T47D (cell line): Measurements from ENCODE around the gene KLHL20.
A peak's percentile ranks its signal among the peaks of the same experiment; 100 is the strongest.
"Not testable (repeated sequence)": the region's sequence is repeated elsewhere in the genome, so short reads cannot be mapped to it uniquely, and the experiment has no call there.

ENCODE experiments used
- DNase-seq, 2 experiments: peaks; one replicate each; pipeline versions ENCODE4 v3.0.0 to v3.0.0-alpha.2; 2011 to 2012; ENCODE audit warnings: low read depth in 1 of 2, low spot score in 1 of 2
- JUND ChIP-seq: IDR thresholded peaks from 2 replicates; pipeline ENCODE4 v1.6.1; 2012; ENCODE audit warnings: low read depth
- in situ Hi-C: cut with HindIII; loops from 2 replicates; pipeline ENCODE4 v1.10.0; 2016; ENCODE audit warnings: low sequenced_read_pairs, low pct_unique_long_range_greater_than_20kb

Gene KLHL20

DNA sequence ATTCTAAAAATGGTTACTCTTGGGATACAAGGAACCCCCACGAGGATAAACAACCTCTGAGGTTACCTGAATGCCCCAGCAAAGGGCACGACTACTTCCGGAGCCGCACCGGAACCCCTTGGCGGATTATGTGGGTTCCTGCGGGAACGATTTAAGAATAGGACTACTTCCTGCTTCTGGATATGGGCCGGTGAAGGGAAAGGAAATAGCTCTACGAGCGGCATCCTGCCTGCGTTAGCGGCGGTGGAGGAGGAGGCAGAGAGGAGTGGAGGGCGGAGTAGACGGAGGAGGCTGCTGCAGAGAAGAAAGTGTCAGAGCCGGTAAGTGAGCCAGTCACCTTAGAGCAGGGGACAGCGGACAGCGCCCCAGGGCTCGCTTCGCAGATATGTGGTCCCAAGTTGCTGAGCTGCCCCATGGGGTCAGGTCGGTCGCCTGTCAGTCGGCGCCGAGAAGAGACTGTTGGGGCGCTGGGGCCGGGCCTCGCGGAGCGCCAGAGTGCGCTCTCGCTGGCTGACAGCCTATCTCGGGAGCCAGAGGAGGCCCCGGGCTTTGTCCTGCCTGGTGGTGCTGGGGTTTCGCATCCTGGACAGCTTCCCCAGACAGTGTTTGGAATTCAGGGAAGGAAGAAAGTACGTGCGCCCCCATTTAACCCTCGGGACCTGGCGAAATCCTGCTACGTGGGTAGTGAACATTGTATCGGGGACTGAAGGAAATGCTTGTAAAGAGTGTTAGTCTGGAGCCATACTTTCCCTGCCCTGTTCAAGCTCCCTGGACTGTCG lies at the start of gene KLHL20:
TSS of gene KLHL20 (plus strand) at position 223 of the 779 bp plus-strand sequence. CDS start 1,063 bp downstream, outside the sequence.
- TF ChIP-seq JUND = no peak
- DNase-seq = peak; percentile 80 to 96
- in situ Hi-C loops = no loop called here

DNA sequence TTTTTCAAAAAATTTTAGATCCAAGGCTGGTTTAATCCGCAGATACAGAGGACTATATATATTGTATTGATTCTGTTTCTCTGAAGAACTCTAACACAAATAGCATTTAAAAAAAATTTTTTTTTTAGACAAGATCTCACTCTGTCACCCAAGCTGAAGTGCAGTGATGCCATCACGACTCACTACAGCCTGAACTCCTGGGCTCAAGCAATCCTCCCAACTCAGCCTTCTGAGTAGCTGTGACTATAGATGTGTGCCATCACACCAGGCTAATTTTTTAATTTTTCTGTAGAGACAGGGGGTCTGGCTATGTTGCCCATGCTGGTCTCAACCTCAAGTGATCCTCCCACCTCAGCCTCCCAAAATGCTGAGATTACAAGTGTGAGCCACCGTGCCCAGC lies 48.1 kb upstream of the KLHL20 start:
- no peak for DNase-seq
- no peak for TF ChIP-seq JUND
- in situ Hi-C loops = no loop called here

- in situ Hi-C loops = no loop called here
- no peak for DNase-seq
- no peak for TF ChIP-seq JUND
Measured at GRCh38 chr1:173669491-173669941, 45.3 kb upstream of the KLHL20 start, which contains the start of gene ANKRD45. ANKRD45 (minus strand) TSS chr1:173669851; CDS start chr1:173659418, 10,433 bp downstream.

DNA sequence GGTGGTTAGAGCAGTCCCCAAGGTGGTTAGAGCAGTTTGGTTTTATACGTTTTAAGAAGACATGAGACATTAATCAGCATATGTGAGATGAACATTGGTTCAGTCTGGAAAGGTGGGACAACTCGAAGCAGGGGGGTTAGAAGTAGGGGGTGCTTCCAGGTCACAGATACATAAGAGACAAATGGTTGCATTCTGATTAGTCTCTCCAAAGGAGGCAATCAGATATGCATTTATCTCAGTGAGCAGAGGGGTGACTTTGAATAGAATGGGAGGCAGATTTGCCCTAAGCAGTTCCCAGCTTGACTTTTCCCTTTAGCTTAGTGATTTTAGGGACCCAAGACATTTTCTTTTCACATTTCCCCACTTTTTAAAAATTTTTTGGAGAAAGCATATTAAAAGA lies 40.3 kb upstream of the KLHL20 start:
- in situ Hi-C loops, DNase-seq: not testable (repeated sequence)

GRCh38 chr1:173680152-173680551 lies 34.6 kb upstream of the KLHL20 start:
- in situ Hi-C loops, DNase-seq: not testable (repeated sequence)

GRCh38 chr1:173682184-173682583 lies 32.6 kb upstream of the KLHL20 start:
- no peak for TF ChIP-seq JUND
- no peak for DNase-seq
- in situ Hi-C loops = no loop called here

DNA sequence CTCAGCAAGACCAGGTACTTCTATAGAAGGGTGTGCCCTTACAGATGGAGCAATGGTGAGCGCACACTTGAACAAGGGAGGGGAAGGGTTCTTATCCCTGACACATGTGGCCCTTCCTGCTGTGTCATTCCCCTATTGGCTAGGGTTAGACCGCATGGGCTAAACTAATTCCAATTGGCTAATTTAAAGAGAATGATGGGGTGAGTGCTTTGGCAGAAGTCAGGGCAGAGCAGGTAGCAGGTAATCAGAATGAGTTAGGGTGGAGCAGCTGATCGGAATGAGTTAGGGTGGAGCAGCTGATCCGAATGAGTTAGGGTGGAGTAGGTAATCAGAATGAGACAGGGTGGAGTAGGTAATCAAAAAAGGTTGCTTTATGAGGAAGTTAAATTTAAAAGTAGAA lies 30.9 kb upstream of the KLHL20 start:
- DNase-seq, in situ Hi-C loops: not testable (repeated sequence)

DNA sequence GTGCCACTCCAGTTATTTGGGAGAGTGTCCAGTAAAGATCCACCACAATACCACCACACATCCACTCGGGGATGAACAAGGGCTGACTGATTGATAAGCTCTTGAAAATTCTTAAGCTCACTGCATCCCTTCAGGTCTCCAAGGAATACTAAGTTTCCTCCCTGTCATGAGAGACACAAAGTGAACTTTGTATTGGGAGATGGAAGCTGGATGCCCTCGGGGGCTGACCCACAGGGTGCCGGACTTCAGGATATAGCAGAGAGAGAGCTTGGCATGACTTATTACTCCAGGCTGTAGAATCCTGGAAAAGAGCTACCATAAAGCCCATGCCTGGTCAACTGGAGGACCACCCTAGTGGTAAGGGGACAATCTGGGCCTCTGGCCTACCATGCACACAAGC lies 29.7 kb upstream of the KLHL20 start:
- DNase-seq, in situ Hi-C loops: not testable (repeated sequence)

GRCh38 chr1:173688300-173688699 lies 26.5 kb upstream of the KLHL20 start:
- no peak for DNase-seq
- no peak for TF ChIP-seq JUND
- in situ Hi-C loops = no loop called here

GRCh38 chr1:173693238-173693637 lies 21.5 kb upstream of the KLHL20 start:
- no peak for TF ChIP-seq JUND
- in situ Hi-C loops = no loop called here
- no peak for DNase-seq

DNA sequence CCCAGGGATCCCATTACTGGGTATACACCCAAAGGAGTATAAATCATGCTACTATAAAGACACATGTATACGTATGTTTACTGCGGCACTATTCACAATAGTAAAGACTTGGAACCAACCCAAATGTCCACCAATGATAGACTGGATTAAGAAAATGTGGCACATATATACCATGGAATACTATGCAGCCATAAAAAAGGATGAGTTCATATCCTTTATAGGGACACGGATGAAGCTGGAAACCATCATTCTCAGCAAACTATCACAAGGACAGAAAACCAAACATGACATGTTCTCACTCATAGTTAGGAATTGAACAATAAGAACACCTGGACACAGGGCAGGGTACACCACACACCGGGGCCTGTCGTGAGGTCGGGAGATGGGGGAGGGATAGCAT lies 13.5 kb upstream of the KLHL20 start:
- in situ Hi-C loops, DNase-seq: not testable (repeated sequence)

GRCh38 chr1:173702736-173703135 lies 12.0 kb upstream of the KLHL20 start:
- TF ChIP-seq JUND = no peak
- no peak for DNase-seq
- in situ Hi-C loops = no loop called here

DNA sequence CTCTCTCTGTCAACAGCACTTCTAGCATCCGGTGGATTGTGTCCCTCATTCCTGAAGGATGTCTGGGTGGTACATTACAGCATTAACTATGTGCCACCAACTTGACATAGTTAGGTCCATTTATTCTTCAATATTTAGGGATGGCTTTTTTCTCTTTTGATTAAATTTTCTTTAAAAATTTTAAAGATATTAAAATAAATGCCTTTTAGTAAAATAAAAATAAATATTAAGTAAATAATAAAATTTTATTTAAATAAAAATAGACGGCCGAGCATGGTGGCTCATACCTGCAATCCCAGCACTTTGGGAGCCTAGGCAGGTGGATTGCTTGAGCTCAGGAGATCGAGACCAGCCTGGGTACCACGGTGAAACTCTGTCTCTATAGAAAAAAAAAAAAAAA lies 9.7 kb upstream of the KLHL20 start:
- in situ Hi-C loops = no loop called here
- no peak for DNase-seq

DNA sequence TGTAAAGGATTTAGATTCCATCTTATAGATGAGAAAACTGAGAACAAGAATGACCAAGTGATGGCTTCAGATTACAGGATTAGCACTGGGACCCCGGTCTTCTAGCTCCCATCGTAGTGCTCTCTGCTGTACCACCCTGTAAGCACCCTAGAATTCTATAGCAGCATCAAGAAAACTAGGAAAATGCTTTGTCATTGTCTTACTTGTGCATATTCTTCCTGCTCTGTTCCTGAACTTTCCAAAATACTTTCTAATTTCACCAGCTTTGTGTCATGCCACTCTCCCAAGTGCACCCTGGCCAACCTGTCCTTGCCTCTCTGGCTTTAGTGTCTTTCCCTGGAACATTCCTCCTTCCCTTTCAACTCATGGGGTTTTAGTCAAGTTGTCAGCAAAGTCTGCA lies 6.0 kb upstream of the KLHL20 start:
- DNase-seq = no peak
- no peak for TF ChIP-seq JUND

More for the DNA sequence above, 9.7 kb upstream of the KLHL20 start:
- TF ChIP-seq JUND = no peak

More for the DNA sequence above, 6.0 kb upstream of the KLHL20 start:
- in situ Hi-C loops = no loop called here
